GM12878 (cell line): Measurements from ENCODE around the gene PAPLN. TPM values are rescaled to one million over a fixed set of nuclear protein-coding genes. Genes with fewer than 3 reads are reported as not detected.

Source experiments
- ATAC-seq: fragments of 200-7000 bp; cut with Tn5 transposase; 3 replicates; pipeline ENCODE4 v1.9.1; 2020; ENCODE audit warnings: mild to moderate bottlenecking, moderate library complexity
- BruUV-seq: library from RNA; stranded (reverse); fragments of 400-500 nt; replicated peaks from 2 replicates; lab custom pipeline; 2021; lab: Mats Ljungman, UMichigan
- CTCF ChIA-PET: fragments of 300-600 bp; sonication (Branson Sonifier 250); formaldehyde crosslinking; extraction: SDS; loops from one replicate; lab custom pipeline; 2021; ENCODE audit warnings: inconsistent platforms; lab: Yijun Ruan, JAX
- POLR2A ChIA-PET: fragments of 350-600 bp; formaldehyde crosslinking; extraction: SDS; loops from one replicate; lab custom pipeline; 2021; ENCODE audit warnings: inconsistent platforms; lab: Charles Lee
- RAD21 ChIA-PET: fragments of 300-600 bp; sonication (Branson Sonifier 250); formaldehyde crosslinking; loops from one replicate; lab custom pipeline; 2023; ENCODE audit warnings: antibody characterized with exemption; ENCODE audit not compliant: unreplicated experiment; lab: Charles Lee
- SMC1A ChIA-PET: fragments of 300-600 bp; sonication (Branson Sonifier 250); formaldehyde crosslinking; loops from one replicate; lab custom pipeline; 2023; ENCODE audit not compliant: unreplicated experiment, uncharacterized antibody; lab: Charles Lee
- DNase-seq: peaks from one replicate; pipeline ENCODE4 v3.0.0-alpha.2; 2011; ENCODE audit warnings: low read depth, low spot score
- FAIRE-seq: peaks from 3 replicates; lab custom pipeline; 2011; peaks lifted over from hg19 to GRCh38; lab: Jason Lieb, UNC
- H2AFZ ChIP-seq: 2 replicates; pipeline ENCODE4 v1.6.0; 2011; ENCODE audit warnings: low read depth, low read length, control low read depth; ENCODE audit not compliant: control insufficient read depth
- H3K27ac ChIP-seq: 2 replicates; pipeline ENCODE4 v1.5.1; 2011; ENCODE audit warnings: control low read depth; ENCODE audit not compliant: control insufficient read depth, insufficient read depth
- H3K27me3 ChIP-seq, 2 experiments: replicated peaks in 1 of 2; 2 replicates each; pipeline versions ENCODE4 v1.6.0 to v1.6.1; 2011; ENCODE audit warnings: low read length in 1 of 2; ENCODE audit not compliant: control insufficient read depth in 2 of 2, insufficient read depth in 2 of 2
- H3K36me3 ChIP-seq, 2 experiments: 2 replicates each; pipeline ENCODE4 v1.5.1; 2011; ENCODE audit warnings: low read length in 1 of 2; ENCODE audit not compliant: control insufficient read depth in 2 of 2, insufficient read depth in 2 of 2
- H3K4me1 ChIP-seq: 2 replicates; pipeline ENCODE4 v1.6.1; 2011; ENCODE audit warnings: mild to moderate bottlenecking, low read length, moderate library complexity, mixed read lengths; ENCODE audit not compliant: control insufficient read depth, insufficient read depth
- H3K4me2 ChIP-seq: 2 replicates; pipeline ENCODE4 v1.6.0; 2011; ENCODE audit warnings: control low read depth; ENCODE audit not compliant: control insufficient read depth, insufficient read depth
- H3K4me3 ChIP-seq: fragments of 200-600 bp; sonication (generic); 2 replicates; pipeline ENCODE4 v1.5.1; 2016
- H3K79me2 ChIP-seq: 2 replicates; pipeline ENCODE4 v1.6.0; 2011; ENCODE audit warnings: low read length; ENCODE audit not compliant: control insufficient read depth, insufficient read depth
- H3K9ac ChIP-seq: 2 replicates; pipeline ENCODE4 v1.8.0; 2011; ENCODE audit warnings: low read length, control low read depth, mixed read lengths; ENCODE audit not compliant: control insufficient read depth, insufficient read depth
- H3K9me3 ChIP-seq: replicated peaks from 3 replicates; pipeline ENCODE4 v1.5.1; 2011; ENCODE audit warnings: mild to moderate bottlenecking, low read length; ENCODE audit not compliant: control insufficient read depth, insufficient read depth
- H4K20me1 ChIP-seq: 2 replicates; pipeline ENCODE4 v1.6.0; 2011; ENCODE audit not compliant: control insufficient read depth, insufficient read depth
- ATF7 ChIP-seq: fragments of 450-650 bp; IDR thresholded peaks from 2 replicates; pipeline ENCODE4 v1.6.1; 2016; ENCODE audit warnings: low read depth, mild to moderate bottlenecking
- E4F1 ChIP-seq: fragments of 450-650 bp; IDR thresholded peaks from 2 replicates; pipeline ENCODE4 v1.6.1; 2018; ENCODE audit warnings: borderline replicate concordance, mild to moderate bottlenecking; ENCODE audit not compliant: partially characterized antibody
- LARP7 ChIP-seq: fragments of 450-650 bp; IDR thresholded peaks from 2 replicates; pipeline ENCODE4 v1.6.1; 2017; ENCODE audit warnings: mild to moderate bottlenecking
- NR2C1 ChIP-seq: fragments of 450-650 bp; IDR thresholded peaks from 2 replicates; pipeline ENCODE4 v1.6.1; 2017; ENCODE audit warnings: antibody characterized with exemption, mild to moderate bottlenecking, moderate library complexity
- NRF1 ChIP-seq: conservative IDR thresholded peaks from 2 replicates; pipeline ENCODE4 v1.6.1; 2011; ENCODE audit warnings: mild to moderate bottlenecking, low read depth, low read length, improper control_type of control experiment
- POLR2AphosphoS2 ChIP-seq: IDR thresholded peaks from 2 replicates; pipeline ENCODE4 v1.6.1; 2011; ENCODE audit warnings: low read depth, mild to moderate bottlenecking, low read length, improper control_type of control experiment, moderate library complexity
- RCOR1 ChIP-seq: conservative IDR thresholded peaks from 2 replicates; pipeline ENCODE4 v1.6.1; 2012; ENCODE audit warnings: low read depth, low read length, improper control_type of control experiment
- SMAD5 ChIP-seq: IDR thresholded peaks from 2 replicates; pipeline ENCODE4 v1.6.1; 2016; ENCODE audit warnings: antibody characterized with exemption, low read depth
- TBL1XR1 ChIP-seq: IDR thresholded peaks from 2 replicates; pipeline ENCODE4 v1.6.1; 2012; ENCODE audit warnings: low read depth, low read length, improper control_type of control experiment
- ZBTB11 ChIP-seq: fragments of 450-650 bp; formaldehyde crosslinking; IDR thresholded peaks from 2 replicates; pipeline ENCODE4 v1.5.0; 2022; ENCODE audit warnings: mild to moderate bottlenecking, missing genetic modification characterization
- whole genome bisulfite sequencing: methylation state at CpG from one replicate; pipeline ENCODE4 v1.1.6; 2016; ENCODE audit warnings: low lambda C conversion rate; ENCODE audit not compliant: insufficient replicate concordance, insufficient coverage; ENCODE audit errors: missing lambda C conversion rate; 5-methylcytosine and 5-hydroxymethylcytosine counted together
- in situ Hi-C: fragments of 300-500 bp; cut with MboI; formaldehyde crosslinking; loops from 9 replicates; pipeline ENCODE4 v1.14.3; 2018; ENCODE audit warnings: mixed read lengths
- intact Hi-C: fragments of 100-400 bp; cut with micrococcal nuclease; formaldehyde crosslinking; loops from one replicate; pipeline ENCODE4 v1.14.2; 2022; ENCODE audit not compliant: unreplicated experiment
- polyA plus RNA-seq, 11 experiments: library from polyadenylated mRNA; depleted of rRNA in 4 of 11; unstranded in 6 of 11; stranded (reverse) in 5 of 11; fragments of >200 nt; fragmentation: Nextera tagmentation in 4 of 11; fragmentation: Illumina TruSeq in 1 of 11; extraction: Ambion mirVana in 4 of 11; extraction: Trizol in 1 of 11; gene quantifications; 1 replicate in 1 of 11; 2 replicates in 10 of 11; pipeline versions ENCODE4 v1.2.1 to v1.2.3, GENCODE V29; 2011 to 2016; ENCODE audit warnings: inconsistent platforms in 2 of 11, missing spikeins in 2 of 11, low read depth in 1 of 11
- total RNA-seq, 4 experiments: library from RNA; depleted of rRNA in 3 of 4; stranded (reverse); fragments of >200 nt in 3 of 4; fragmentation: Illumina TruSeq in 1 of 4; extraction: Trizol in 1 of 4; gene quantifications; 2 replicates each; pipeline versions ENCODE4 v1.2.1 to v1.2.3, GENCODE V29; 2013 to 2021
- TF ChIP-seq, protein P1 (sequence below): IDR thresholded peaks from 2 replicates; pipeline ENCODE4 v1.6.1; 2012; ENCODE audit warnings: improper control_type of control experiment, low read depth, low read length; ENCODE audit not compliant: insufficient replicate concordance

Gene PAPLN
- total and polyA plus RNA-seq, 10 of the 15 experiments (the other 5 are each of a cell fraction or from before 2014, with no cell fraction given): 1.8 to 19.8 (median 7.4) TPM

- ChIA-PET SMC1A (interaction anchor here (2.3 to 5.2 kb wide), 3 partner anchors 32 to 236 kb away, joined by 6 to 75 read pairs (median 13); no protein-coding TSS in a partner anchor), RAD21 (no interaction called here), CTCF (interaction anchor here (6.6 kb wide), 1 partner anchor 237 kb away, joined by 75 read pairs; no protein-coding TSS in a partner anchor), POLR2A (interaction anchor here (0.5 kb wide), 1 partner anchor 13 kb away, joined by 3 read pairs; no protein-coding TSS in a partner anchor)
- WGBS: 73% methylated on average over 5 of the region's 5 CpGs
- Histone ChIP-seq H2AFZ (no peak overlapping the region), H4K20me1 (no peaks in the 10 kb centered on the region), H3K27ac (no peak overlapping the region), H3K79me2 (no peaks in the 10 kb centered on the region), H3K4me2 (no peak overlapping the region), H3K4me3 (no peak overlapping the region), H3K36me3 (no peaks in the 10 kb centered on the region), H3K27me3 (peaks cover 7 to 24% of the 10 kb centered on the region in 2 experiments), H3K9ac (no peak overlapping the region), H3K9me3 (no peaks in the 10 kb centered on the region; the same call in 2 of the 3 replicates), H3K4me1 (peaks cover 19% of the 10 kb centered on the region)
- in situ Hi-C loops: no loop called here
- DNase-seq: no peak
- no peak for FAIRE-seq
- no peak for ATAC-seq
- no TSS peak for BruUV-seq
- intact Hi-C loops: loop anchor here (5.0 kb wide), 1 partner anchor 238 kb away; no protein-coding TSS in a partner anchor
- TF ChIP-seq NR2C1 (no peak), SMAD5 (no peak), LARP7 (no peak), E4F1 (no peak), NRF1 (no peak), TBL1XR1 (no peak), ZBTB11 (CRISPR knock-in tag) (no peak), RCOR1 (no peak), ATF7 (no peak), POLR2AphosphoS2 (no peak)
- TF ChIP-seq, protein P1, sequence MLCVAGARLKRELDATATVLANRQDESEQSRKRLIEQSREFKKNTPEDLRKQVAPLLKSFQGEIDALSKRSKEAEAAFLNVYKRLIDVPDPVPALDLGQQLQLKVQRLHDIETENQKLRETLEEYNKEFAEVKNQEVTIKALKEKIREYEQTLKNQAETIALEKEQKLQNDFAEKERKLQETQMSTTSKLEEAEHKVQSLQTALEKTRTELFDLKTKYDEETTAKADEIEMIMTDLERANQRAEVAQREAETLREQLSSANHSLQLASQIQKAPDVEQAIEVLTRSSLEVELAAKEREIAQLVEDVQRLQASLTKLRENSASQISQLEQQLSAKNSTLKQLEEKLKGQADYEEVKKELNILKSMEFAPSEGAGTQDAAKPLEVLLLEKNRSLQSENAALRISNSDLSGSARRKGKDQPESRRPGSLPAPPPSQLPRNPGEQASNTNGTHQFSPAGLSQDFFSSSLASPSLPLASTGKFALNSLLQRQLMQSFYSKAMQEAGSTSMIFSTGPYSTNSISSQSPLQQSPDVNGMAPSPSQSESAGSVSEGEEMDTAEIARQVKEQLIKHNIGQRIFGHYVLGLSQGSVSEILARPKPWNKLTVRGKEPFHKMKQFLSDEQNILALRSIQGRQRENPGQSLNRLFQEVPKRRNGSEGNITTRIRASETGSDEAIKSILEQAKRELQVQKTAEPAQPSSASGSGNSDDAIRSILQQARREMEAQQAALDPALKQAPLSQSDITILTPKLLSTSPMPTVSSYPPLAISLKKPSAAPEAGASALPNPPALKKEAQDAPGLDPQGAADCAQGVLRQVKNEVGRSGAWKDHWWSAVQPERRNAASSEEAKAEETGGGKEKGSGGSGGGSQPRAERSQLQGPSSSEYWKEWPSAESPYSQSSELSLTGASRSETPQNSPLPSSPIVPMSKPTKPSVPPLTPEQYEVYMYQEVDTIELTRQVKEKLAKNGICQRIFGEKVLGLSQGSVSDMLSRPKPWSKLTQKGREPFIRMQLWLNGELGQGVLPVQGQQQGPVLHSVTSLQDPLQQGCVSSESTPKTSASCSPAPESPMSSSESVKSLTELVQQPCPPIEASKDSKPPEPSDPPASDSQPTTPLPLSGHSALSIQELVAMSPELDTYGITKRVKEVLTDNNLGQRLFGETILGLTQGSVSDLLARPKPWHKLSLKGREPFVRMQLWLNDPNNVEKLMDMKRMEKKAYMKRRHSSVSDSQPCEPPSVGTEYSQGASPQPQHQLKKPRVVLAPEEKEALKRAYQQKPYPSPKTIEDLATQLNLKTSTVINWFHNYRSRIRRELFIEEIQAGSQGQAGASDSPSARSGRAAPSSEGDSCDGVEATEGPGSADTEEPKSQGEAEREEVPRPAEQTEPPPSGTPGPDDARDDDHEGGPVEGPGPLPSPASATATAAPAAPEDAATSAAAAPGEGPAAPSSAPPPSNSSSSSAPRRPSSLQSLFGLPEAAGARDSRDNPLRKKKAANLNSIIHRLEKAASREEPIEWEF: no peak
These were observed 3.3 kb upstream of the PAPLN start for GRCh38 chr14:73234029-73234428.
